Subcutaneous abdominal adipose tissue (tissue), 5 donors: ENCODE measurements around the gene CKAP5.
"Not testable (repeated sequence)": the region's sequence is repeated elsewhere in the genome, so short reads cannot be mapped to it uniquely, and the experiment has no call there.

Experiments used
- H3K27ac ChIP-seq: one replicate; pipeline ENCODE4 v1.7.0; 2013; ENCODE audit warnings: low read depth, mild to moderate bottlenecking, inconsistent platforms, low read length, moderate library complexity
- H3K27me3 ChIP-seq, 5 donors: one replicate each; pipeline ENCODE4 v1.7.0; 2013; ENCODE audit warnings: low read length in 5 of 5, inconsistent platforms in 1 of 5; ENCODE audit not compliant: control insufficient read depth in 5 of 5, insufficient read depth in 4 of 5
- H3K36me3 ChIP-seq, 5 donors: one replicate each; pipeline ENCODE4 v1.7.0; 2013; ENCODE audit warnings: low read length in 5 of 5; ENCODE audit not compliant: control insufficient read depth in 5 of 5, insufficient read depth in 5 of 5
- H3K4me1 ChIP-seq, 5 donors: one replicate each; pipeline ENCODE4 v1.7.0; 2013; ENCODE audit warnings: low read length in 5 of 5, mild to moderate bottlenecking in 3 of 5, moderate library complexity in 1 of 5; ENCODE audit not compliant: control insufficient read depth in 5 of 5, insufficient read depth in 5 of 5
- H3K4me3 ChIP-seq, 5 donors: one replicate each; pipeline ENCODE4 v1.7.0; 2013; ENCODE audit warnings: low read length in 5 of 5, low read depth in 1 of 5
- H3K9ac ChIP-seq, 5 donors: one replicate each; pipeline ENCODE4 v1.7.0; 2013; ENCODE audit warnings: low read length in 5 of 5, mild to moderate bottlenecking in 4 of 5, moderate library complexity in 3 of 5
- H3K9me3 ChIP-seq, 5 donors: one replicate each; pipeline ENCODE4 v1.7.0; 2013; ENCODE audit warnings: low read length in 5 of 5; ENCODE audit not compliant: control insufficient read depth in 5 of 5
- donor health status: healthy.
- donor health status: healthy.
- donor health status: healthy.
- donor health status: healthy.
- donor health status: healthy.

Gene CKAP5

DNA sequence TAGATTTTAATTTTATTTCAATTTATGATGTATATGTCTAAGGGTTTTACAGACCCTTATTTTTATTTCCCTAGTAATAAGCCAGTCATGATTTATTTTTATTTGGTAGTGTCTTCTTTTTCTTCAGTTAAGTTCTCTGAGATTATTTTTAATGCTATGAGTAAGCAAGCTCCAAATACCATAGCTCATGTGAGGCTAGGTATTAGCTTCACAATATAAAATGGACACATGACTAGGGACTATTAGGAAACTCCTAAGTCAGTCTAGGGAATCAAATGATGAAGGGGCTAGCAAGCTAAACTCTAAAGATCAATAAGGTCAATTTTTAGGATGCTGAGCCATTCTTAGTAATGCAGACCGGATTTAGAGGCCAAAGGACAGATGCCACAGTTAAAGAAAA, 45.9 kb downstream of the CKAP5 start:
- no peak overlapping the region for H3K9ac ChIP-seq
- peaks cover 29 to 52% (median 39%) of the 10 kb centered on the region in 5 donors for H3K36me3 ChIP-seq
- H3K9me3 ChIP-seq, result no peaks in the 10 kb centered on the region
- no peak overlapping the region for H3K27ac ChIP-seq
- H3K4me1 ChIP-seq, result no peaks in the 10 kb centered on the region
- no peak overlapping the region for H3K4me3 ChIP-seq
- no peaks in the 10 kb centered on the region for H3K27me3 ChIP-seq

DNA sequence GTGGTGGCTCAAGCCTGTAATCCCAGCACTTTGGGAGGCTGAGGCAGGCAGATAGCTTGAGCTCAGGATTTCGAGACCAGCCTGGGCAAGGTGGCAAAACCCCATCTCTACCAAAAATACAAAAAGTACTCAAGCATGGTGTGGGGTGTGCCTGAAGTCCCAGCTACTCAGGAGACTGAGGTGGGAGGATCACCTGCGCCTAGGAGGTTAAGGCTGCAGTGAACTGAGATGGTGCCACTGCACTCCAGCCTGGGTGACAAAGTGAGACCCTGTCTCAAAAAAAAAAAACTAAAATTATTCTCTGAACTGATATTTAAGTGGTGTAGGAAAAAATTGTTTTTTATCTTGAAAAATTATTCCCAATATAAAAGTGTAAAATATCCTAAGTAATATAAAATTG, 46.4 kb downstream of the CKAP5 start:
- H3K27me3 ChIP-seq, H3K27ac ChIP-seq, H3K9ac ChIP-seq, H3K4me3 ChIP-seq, H3K4me1 ChIP-seq, H3K9me3 ChIP-seq: not testable (repeated sequence)
- peaks cover 31 to 56% (median 40%) of the 10 kb centered on the region in 5 donors for H3K36me3 ChIP-seq

DNA sequence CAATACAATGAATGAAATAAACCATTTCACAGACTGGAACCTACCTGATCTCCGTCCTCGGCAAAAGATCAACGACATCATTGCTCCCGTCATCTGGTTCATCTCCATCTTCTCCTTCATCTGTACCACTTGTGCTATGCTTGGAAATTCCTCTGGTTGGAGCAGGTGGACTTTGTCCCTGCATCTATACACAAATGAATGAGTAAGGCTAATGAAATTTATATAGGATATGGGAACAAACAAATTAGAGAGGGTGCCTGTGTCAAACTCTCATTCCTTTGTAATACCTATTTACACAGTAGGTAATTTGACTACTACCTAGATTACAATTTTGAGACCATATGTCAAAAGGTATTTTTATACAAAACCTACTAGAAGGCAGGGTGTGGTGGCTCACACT, 67.7 kb downstream of the CKAP5 start:
- Histone ChIP-seq H3K27me3 (no peaks in the 10 kb centered on the region), H3K4me1 (no peaks in the 10 kb centered on the region), H3K27ac (no peak overlapping the region), H3K4me3 (no peak overlapping the region), H3K9ac (no peak overlapping the region), H3K9me3 (no peaks in the 10 kb centered on the region), H3K36me3 (peaks cover 41 to 60% (median 55%) of the 10 kb centered on the region in 5 donors)

DNA sequence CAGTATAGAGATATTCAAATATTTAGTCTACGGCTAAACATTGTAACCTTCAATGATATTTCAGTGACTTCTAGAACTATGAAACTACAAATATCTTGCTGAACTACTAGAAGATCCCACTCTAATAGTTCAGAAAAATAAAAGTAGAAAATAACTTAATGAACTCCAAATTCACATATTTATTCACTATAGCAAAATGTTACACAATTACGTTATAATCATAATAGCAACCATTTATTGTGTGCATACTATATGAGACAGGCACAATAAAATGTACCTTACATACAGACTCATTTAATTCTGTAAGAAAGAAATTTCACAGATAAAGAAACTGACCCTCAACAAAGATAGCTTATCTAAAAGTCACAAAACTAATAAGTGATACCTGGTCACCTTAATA, 69.2 kb downstream of the CKAP5 start:
- Histone ChIP-seq H3K4me1 (no peaks in the 10 kb centered on the region), H3K9ac (no peak overlapping the region), H3K4me3 (no peak overlapping the region), H3K27ac (no peak overlapping the region), H3K9me3 (no peaks in the 10 kb centered on the region), H3K27me3 (no peaks in the 10 kb centered on the region), H3K36me3 (peaks cover 36 to 56% (median 52%) of the 10 kb centered on the region in 5 donors)

DNA sequence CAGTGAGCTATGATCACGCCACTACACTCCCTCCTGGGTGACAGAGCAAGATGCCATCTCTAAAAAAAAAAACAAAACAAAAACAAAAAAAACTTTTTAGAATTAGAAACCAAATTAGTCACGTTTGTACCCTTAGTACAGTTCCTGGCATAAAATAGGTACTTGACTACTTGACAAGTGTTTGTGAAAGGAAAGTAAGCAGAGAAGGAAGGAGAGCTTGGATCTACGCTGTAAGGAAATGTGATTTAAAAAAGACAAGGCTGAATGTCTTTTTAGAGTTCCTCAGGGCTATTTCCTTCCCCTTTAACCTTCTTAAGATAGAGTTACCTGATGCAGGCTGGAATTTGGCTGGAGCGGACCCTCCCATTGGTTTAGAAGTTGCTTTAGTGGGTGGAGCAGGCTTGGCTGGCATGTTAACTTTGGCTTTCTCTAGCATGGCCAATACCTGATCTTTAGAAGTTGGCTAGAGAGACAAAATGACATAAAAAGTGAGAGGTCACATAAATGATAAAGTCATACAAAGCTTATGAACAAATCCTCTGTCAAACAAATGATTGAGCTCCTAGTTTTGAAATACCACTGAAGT, 76.4 kb downstream of the CKAP5 start:
- Histone ChIP-seq H3K27me3 (no peaks in the 10 kb centered on the region), H3K27ac (no peak overlapping the region), H3K4me3 (no peak overlapping the region), H3K9ac (no peak overlapping the region), H3K36me3 (peaks cover 21 to 55% (median 35%) of the 10 kb centered on the region in 5 donors), H3K4me1 (no peaks in the 10 kb centered on the region), H3K9me3 (no peaks in the 10 kb centered on the region)

DNA sequence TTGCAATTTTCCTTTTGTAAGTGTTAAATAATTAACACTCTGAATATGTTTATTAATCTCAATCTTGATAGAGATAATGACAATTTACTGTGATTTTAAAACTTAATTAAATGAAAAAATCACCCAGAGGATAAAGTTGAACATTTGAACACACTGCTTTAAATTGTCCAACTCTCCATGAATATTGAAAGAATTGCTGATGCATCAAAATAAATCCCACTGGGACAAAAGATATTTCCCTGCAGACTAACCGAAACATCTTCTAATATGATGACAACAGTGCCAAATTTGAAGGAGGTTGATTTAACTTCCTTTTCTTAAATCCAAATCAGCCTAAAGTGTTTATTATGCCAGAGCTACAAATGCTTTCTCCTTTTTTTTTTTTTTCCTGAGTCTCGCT, 79.4 kb downstream of the CKAP5 start:
- Histone ChIP-seq H3K27me3 (no peaks in the 10 kb centered on the region), H3K4me3 (no peak overlapping the region), H3K36me3 (peaks cover 47 to 78% (median 54%) of the 10 kb centered on the region in 5 donors), H3K27ac (no peak overlapping the region), H3K9me3 (no peaks in the 10 kb centered on the region), H3K4me1 (no peaks in the 10 kb centered on the region), H3K9ac (no peak overlapping the region)

DNA sequence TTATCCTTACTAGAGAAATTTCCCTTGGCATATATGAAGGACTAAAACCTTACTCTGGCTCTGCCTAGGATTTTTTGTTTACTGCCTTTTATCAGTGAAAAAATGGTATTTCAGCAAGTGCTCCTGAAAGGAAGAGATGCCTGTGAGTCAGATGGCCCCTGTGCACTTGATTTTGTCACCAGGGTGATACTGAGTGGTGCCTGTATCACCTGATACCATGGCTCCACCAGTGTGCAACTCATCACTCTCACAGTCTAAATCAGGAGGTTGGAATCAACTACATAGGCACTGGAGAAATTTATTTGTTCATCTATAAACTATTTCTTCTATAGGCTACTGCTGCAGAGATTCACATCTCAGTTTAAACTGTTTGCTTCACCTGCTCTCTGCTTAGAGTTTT, 83.8 kb downstream of the CKAP5 start:
- no peaks in the 10 kb centered on the region for H3K27me3 ChIP-seq
- H3K36me3 ChIP-seq, result peaks cover 63 to 81% (median 64%) of the 10 kb centered on the region in 5 donors
- no peak overlapping the region for H3K27ac ChIP-seq
- no peak overlapping the region for H3K4me3 ChIP-seq
- no peak overlapping the region for H3K9ac ChIP-seq
- no peaks in the 10 kb centered on the region for H3K4me1 ChIP-seq
- H3K9me3 ChIP-seq, result no peaks in the 10 kb centered on the region

DNA sequence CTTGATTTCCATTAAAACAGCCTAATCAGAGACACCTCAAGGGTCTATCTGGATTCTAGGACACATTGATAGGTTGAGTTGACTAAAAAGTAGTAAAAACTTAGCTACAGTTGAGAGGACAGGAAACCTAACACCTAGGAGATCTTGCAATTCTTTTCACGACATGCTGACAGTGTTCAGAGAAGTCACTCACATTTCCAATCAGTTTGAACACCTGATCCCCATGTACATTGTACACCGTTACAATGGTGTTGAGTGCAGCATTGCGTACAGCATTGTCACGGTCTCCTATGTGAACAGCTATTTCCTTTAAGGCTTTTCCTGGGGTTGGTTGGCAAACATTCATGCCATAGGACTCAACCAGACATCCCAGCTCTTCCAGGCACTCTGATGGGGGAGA, 84.3 kb downstream of the CKAP5 start:
- no peaks in the 10 kb centered on the region for H3K4me1 ChIP-seq
- H3K27me3 ChIP-seq, result no peaks in the 10 kb centered on the region
- H3K36me3 ChIP-seq, result peaks cover 63 to 81% (median 67%) of the 10 kb centered on the region in 5 donors
- H3K27ac ChIP-seq, result no peak overlapping the region
- no peaks in the 10 kb centered on the region for H3K9me3 ChIP-seq
- no peak overlapping the region for H3K9ac ChIP-seq
- H3K4me3 ChIP-seq, result no peak overlapping the region

DNA sequence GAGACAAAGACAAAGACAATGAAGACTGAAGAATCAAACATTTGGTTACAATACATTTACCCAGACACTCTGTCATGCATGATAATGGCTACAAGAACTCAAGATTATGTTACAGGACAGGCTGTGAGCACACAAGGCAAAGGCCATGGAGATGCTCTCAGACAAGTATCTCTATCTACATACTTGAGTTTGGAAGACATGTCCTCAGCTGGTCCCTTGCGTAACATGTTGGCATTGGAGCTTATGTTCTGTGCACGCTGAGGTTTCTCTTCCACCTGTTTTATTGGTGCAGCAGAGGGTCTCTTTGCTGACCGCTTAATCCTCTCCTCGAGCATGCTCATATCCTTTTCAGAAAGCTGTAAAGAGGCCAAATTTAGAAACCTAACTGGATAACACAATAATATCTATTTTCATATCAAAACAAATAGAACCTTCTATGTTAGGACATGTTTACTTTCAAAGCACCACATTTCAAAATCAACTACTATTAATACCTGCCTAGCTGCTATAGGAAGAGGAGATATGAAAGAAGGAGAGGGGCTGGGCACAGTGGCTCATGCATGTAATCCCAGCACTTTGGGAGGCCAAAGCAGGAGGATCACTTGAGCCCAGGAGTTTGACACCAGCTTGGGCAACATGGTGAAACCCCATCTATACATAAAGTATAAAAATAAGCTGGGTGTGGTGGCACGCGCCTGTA, 85.5 kb downstream of the CKAP5 start:
- no peaks in the 10 kb centered on the region for H3K9me3 ChIP-seq
- H3K36me3 ChIP-seq, result peaks cover 60 to 85% (median 77%) of the 10 kb centered on the region in 5 donors
- H3K4me1 ChIP-seq, result no peaks in the 10 kb centered on the region
- no peak overlapping the region for H3K9ac ChIP-seq
- H3K27me3 ChIP-seq, result no peaks in the 10 kb centered on the region
- H3K4me3 ChIP-seq, result no peak overlapping the region
- no peak overlapping the region for H3K27ac ChIP-seq

DNA sequence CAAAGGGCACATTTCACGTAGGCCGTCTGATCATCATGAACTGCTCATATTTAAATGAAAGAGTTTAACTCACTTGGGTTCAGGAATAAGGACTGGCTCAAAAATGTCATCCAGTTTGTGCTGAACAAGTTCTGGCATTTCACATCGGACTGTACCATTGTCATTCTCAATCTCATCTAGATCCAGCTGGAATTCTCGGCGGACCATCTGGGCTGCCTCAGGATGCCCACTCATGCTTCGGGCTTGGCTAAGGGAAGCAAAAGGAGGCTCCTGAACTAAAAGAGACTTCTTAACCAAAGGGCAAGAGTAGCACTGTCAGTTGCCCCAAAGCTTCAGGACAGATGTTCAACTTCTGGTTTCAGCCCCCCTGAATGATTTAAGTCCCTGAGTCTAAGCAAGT, 86.9 kb downstream of the CKAP5 start:
- no peaks in the 10 kb centered on the region for H3K27me3 ChIP-seq
- H3K9me3 ChIP-seq, result no peaks in the 10 kb centered on the region
- H3K36me3 ChIP-seq, result peaks cover 56 to 91% (median 80%) of the 10 kb centered on the region in 5 donors
- no peaks in the 10 kb centered on the region for H3K4me1 ChIP-seq
- no peak overlapping the region for H3K9ac ChIP-seq
- no peak overlapping the region for H3K4me3 ChIP-seq
- no peak overlapping the region for H3K27ac ChIP-seq
